DLD1 (cell line): Measurements from ENCODE around the gene MEF2C.

Experiments
- in situ Hi-C: cut with HindIII; loops from 2 replicates; pipeline ENCODE4 v1.10.0; 2017; ENCODE audit warnings: low sequenced_read_pairs

Gene MEF2C

GRCh38 chr5:88669371-88670050, 213.5 kb downstream of the MEF2C start:
- in situ Hi-C loops = no loop called here

- in situ Hi-C loops = no loop called here
These were observed 215.3 kb downstream of the MEF2C start for GRCh38 chr5:88667496-88668201.
